Non-pigmented ciliary epithelial cell (primary cell): Measurements from ENCODE around the gene PPP1R9B.

Experiments used
- DNase-seq: peaks from one replicate; pipeline ENCODE4 v3.0.0-alpha.2; 2010; ENCODE audit warnings: low read depth

The PPP1R9B gene

GRCh38 chr17:50150354-50151040, at the start of gene PPP1R9B:
Gene PPP1R9B (minus strand): TSS chr17:50150677. CDS start chr17:50150513, 164 bp downstream.
- DNase-seq = no peak

- DNase-seq = no peak
Observed at GRCh38 chr17:50199803-50200456, 49.5 kb upstream of the PPP1R9B start.

GRCh38 chr17:50199211-50199802, 48.8 kb upstream of the PPP1R9B start:
- DNase-seq = no peak

- DNase-seq = no peak
Observed at GRCh38 chr17:50198026-50198669, 47.7 kb upstream of the PPP1R9B start.

- no peak for DNase-seq
Observed at GRCh38 chr17:50196826-50197225, 46.3 kb upstream of the PPP1R9B start.

GRCh38 chr17:50196036-50196435, 45.6 kb upstream of the PPP1R9B start:
- DNase-seq = no peak

GRCh38 chr17:50194934-50195865, 44.7 kb upstream of the PPP1R9B start:
- no peak for DNase-seq

- DNase-seq = no peak
Observed at GRCh38 chr17:50194140-50194933, 43.9 kb upstream of the PPP1R9B start.

- no peak for DNase-seq
Observed at GRCh38 chr17:50192618-50193291, 42.3 kb upstream of the PPP1R9B start.

- no peak for DNase-seq
Observed at GRCh38 chr17:50192144-50192617, 41.7 kb upstream of the PPP1R9B start.

GRCh38 chr17:50191359-50192143, 41.1 kb upstream of the PPP1R9B start:
- DNase-seq = no peak

- DNase-seq = no peak
Observed at GRCh38 chr17:50190603-50191358, 40.3 kb upstream of the PPP1R9B start.

- no peak for DNase-seq
Observed at GRCh38 chr17:50190293-50190602, 39.8 kb upstream of the PPP1R9B start.

GRCh38 chr17:50189550-50190292, 39.2 kb upstream of the PPP1R9B start:
- DNase-seq = no peak

- no peak for DNase-seq
Observed at GRCh38 chr17:50188921-50189549, 38.6 kb upstream of the PPP1R9B start.

- DNase-seq = no peak
Observed at GRCh38 chr17:50188531-50188920, 38.0 kb upstream of the PPP1R9B start.

- DNase-seq = no peak
Observed at GRCh38 chr17:50187751-50188530, 37.5 kb upstream of the PPP1R9B start.
